Forelimb muscle (tissue), 1 donor: Measurements from ENCODE around the gene HIRA. TPM values are rescaled to one million over a fixed set of nuclear protein-coding genes. Genes with fewer than 3 reads are reported as not detected.
"Not testable (repeated sequence)": the region's sequence is repeated elsewhere in the genome, so short reads cannot be mapped to it uniquely, and the experiment has no call there.

Experiments used
- DNase-seq: peaks from one replicate; pipeline ENCODE4 v3.0.0-alpha.2; 2013; ENCODE audit warnings: low read depth
- polyA plus RNA-seq: library from polyadenylated mRNA; unstranded; fragments of 120-200 nt; gene quantifications from one replicate; pipeline ENCODE4 v1.2.1, GENCODE V29; 2013; ENCODE audit not compliant: insufficient read length

Gene HIRA
- polyA plus RNA-seq, 1 donor = 17.4 TPM

GRCh38 chr22:19463491-19464469 lies 32.2 kb upstream of the HIRA start:
- DNase-seq = no peak

DNA sequence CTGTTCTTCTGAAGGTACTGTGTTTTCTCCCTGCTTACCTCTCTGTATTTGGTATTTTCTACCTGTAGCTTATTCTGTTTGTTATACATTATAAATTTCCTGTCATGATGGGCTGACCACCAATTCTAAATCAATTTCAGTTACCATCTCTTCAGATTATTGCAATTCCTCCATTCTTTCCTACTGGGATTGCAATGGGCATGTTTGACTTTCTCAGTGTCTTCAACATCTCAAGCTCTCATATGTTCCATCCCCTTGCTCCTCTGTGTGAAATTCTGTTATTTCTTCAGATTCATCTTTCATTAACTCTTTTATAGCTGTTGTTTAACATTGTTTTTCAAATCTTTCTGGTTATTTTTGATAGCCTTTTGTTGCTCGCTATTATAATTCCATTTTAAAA lies 31.5 kb upstream of the HIRA start:
- no peak for DNase-seq

- DNase-seq = no peak
Measured at GRCh38 chr22:19461506-19461905, 30.0 kb upstream of the HIRA start.

GRCh38 chr22:19460036-19460435 lies 28.5 kb upstream of the HIRA start:
- DNase-seq = no peak

GRCh38 chr22:19457828-19458428 lies 26.4 kb upstream of the HIRA start:
- DNase-seq = no peak

DNA sequence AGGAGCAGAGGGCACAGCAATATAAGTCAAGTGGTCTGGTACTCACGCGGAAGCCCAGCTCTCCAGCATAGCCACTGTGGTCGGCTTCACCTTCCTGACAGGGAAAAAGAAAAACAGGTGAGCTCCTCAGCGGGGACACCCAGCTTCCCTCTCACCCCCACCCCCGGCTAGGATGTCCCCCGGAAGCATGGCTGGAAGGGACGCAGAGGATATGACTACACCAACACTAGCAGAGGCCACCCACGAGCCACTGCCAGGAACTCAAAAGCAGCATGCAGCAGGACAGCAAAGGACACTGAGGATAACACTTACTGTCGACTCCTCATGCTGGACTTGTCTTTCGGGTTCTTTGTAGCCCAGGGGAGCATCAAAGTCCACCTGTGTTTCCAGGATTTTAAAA lies 25.0 kb upstream of the HIRA start:
- no peak for DNase-seq

DNA sequence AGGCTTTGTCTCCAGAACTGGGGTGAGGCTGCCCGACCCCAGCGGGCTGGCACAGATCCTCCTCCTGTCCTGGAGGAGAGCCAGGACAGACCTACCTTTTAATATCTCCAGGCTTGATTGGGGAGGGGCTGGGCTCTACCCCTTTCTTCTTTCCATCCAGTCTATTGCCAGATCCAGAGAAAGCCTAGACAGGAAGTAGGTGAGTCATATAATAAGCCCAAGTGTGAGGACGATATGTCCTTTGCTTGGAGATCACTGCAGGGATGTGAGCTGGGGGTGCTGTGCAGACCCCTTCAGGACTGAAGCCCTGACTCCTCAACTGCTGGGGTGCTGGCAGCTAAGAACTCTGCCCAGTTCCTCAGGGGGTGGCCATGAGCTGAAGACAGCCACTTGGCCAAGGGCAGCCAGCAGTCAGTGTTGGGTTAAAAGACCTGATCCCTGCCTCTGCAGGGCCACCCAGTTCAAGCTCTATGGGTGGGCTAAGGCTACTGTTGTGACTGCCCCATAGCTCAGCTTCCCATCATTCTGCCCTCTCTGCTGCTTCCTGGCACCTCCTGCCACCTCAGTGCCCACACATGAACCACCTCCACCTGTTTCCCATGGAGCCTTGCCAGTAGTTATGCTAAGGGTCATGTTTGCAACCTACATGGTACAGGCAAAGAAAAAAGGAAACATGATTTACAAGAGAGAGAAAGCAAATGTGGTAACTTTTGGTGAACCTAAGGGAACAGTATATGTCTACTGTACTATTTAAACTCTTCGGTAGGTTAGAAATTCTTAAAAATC lies 24.2 kb upstream of the HIRA start:
- no peak for DNase-seq

GRCh38 chr22:19455033-19455432 lies 23.5 kb upstream of the HIRA start:
- no peak for DNase-seq

- no peak for DNase-seq
Measured at GRCh38 chr22:19454156-19454555, 22.6 kb upstream of the HIRA start.

DNA sequence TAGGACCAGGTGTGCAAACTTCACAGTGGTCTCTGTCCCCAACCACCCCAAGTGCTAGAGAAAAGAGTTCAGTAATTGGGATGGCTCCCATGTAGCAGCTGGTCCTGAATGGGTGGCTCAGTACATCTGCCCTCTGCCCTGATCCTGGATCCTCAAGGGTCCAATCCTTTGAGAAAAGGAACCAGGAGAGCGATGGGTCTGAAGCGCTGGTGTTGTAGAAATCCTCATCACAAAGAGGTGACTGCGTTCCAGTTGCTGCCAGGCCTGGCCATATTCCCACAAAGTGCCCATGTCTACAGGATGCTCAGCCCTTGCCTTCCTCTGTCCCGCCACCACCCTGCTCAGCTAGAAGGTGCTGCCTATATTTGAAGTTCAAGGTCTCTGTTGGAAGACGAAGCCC lies 22.2 kb upstream of the HIRA start:
- no peak for DNase-seq

DNA sequence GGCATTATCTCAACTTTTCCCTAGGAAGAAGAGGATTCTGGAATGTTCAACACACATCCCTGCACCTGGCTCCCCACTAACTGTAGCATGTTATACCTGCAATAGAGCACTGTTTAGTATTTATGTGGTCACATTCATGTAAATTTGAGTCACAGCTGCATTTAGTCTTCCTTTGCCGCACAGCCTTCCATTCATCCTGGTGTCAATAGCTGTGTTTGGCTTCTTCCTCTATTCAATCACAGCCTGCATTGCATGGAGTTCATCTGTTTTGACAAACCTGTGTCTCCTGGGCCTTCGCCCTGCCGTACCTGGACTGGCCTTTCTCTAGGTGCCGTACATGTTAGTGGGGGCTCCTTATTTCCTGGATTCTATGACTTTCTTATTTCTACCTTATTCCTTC lies 20.0 kb upstream of the HIRA start:
- no peak for DNase-seq

- DNase-seq = no peak
Measured at GRCh38 chr22:19450363-19451175, 19.0 kb upstream of the HIRA start.

GRCh38 chr22:19449422-19449767 lies 17.9 kb upstream of the HIRA start:
- no peak for DNase-seq

DNA sequence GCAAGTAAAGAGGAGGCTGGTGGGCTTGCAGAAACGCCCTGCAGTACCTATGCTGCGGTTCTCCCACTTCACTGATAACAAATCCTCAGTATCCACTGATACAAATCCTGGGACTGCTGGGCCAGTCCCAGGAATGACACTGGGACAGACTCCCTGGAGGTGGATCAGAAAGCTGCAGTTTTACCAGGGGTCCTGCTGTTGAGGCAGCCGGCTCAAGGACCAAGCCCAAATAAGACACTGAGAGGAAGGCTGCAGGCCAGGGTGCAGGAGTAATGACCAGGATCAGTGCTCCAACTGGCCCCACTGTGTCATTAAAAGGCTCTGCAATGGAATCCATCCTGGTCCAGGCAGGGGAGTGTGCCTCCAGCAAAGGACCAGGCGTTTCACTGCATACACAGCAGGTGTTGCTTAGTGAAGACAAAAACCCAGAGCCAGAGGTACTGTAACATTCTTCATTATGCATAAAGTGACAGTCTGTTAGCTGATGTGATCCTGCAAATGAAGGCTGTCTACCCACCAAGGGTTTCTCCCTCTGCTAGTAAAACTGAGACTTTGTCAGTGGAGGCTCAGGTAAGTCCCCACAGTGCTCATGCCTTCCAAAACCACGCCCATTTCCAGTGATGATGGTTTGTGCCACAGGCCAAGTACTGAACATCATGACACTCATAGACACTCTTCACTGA lies 17.3 kb upstream of the HIRA start:
- DNase-seq = no peak

DNA sequence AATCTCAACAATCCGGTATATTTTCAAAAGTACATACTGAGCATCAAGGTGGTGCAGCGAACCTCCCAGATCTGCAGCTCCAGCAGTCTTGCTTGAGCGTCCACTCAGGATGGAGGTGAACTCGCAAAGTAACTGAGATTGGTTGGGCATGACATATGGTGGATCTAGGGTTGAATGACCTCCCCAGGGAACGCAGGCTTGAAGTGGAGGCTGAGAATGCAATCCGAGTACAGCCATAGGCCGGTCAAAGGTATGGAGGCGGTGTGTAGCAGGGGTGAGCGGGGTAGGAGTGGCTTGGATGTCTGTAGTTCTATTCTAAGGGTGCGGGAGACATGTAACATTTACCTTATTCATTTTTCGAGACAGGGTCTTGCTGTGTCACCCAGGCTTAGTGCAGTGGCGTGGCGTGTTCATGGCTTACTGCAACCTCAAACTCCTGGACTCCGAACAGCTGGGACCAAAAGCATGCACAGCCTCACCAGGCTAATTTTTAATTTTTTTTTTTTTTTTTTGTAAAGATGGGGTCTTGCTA lies 16.6 kb upstream of the HIRA start:
- DNase-seq = no peak

GRCh38 chr22:19447330-19448075 lies 16.0 kb upstream of the HIRA start, which contains the start of gene C22orf39:
Gene C22orf39 (minus strand): TSS chr22:19447711. CDS start chr22:19447688, 23 bp downstream.
- peak; percentile 90 for DNase-seq

- no peak for DNase-seq
Measured at GRCh38 chr22:19446603-19447329, 15.2 kb upstream of the HIRA start.

- DNase-seq = not testable (repeated sequence)
Measured at GRCh38 chr22:19445279-19445982, 13.9 kb upstream of the HIRA start.
